Thyroid gland (tissue), 4 donors: Measurements from ENCODE around the gene TNK1. TPM values are rescaled to one million over a fixed set of nuclear protein-coding genes. Genes with fewer than 3 reads are reported as not detected.

Experiments
- DNase-seq, 2 donors: peaks; one replicate each; pipeline ENCODE4 v3.0.0-alpha.2; 2019
- H3K27ac ChIP-seq, 3 donors: fragments of 200-600 bp; sonication (generic); 1 replicate in 2 of 3; 2 replicates in 1 of 3; pipeline ENCODE4 v1.5.1; 2016 to 2019; ENCODE audit warnings: mild to moderate bottlenecking in 1 of 3, moderate library complexity in 1 of 3
- H3K27me3 ChIP-seq: fragments of 200-600 bp; sonication (generic); one replicate; pipeline ENCODE4 v1.5.1; 2019
- H3K36me3 ChIP-seq, 2 donors: fragments of 200-600 bp; sonication (generic); one replicate each; pipeline ENCODE4 v1.5.1; 2016 to 2019
- H3K4me1 ChIP-seq, 2 donors: fragments of 200-600 bp; sonication (generic); one replicate each; pipeline ENCODE4 v1.5.1; 2017 to 2019
- H3K4me3 ChIP-seq, 3 donors: fragments of 200-600 bp; sonication (generic); replicated peaks in 1 of 3; 1 replicate in 2 of 3; 2 replicates in 1 of 3; pipeline ENCODE4 v1.5.1; 2016; ENCODE audit warnings: mild to moderate bottlenecking in 1 of 3
- H3K9me3 ChIP-seq: fragments of 200-600 bp; sonication (generic); one replicate; pipeline ENCODE4 v1.5.1; 2017
- POLR2A ChIP-seq, 2 donors: fragments of 450-650 bp; IDR thresholded peaks; one replicate each; pipeline ENCODE4 v1.6.1; 2017; ENCODE audit warnings: antibody characterized with exemption in 2 of 2, mild to moderate bottlenecking in 2 of 2, moderate library complexity in 1 of 2
- WGBS, 2 donors: methylation state at CpG; one replicate each; pipeline ENCODE4 v1.1.5; 2017; 5-methylcytosine and 5-hydroxymethylcytosine counted together
- intact Hi-C: fragments of 100-400 bp; cut with DNase I; formaldehyde crosslinking; loops from one replicate; pipeline ENCODE4 v1.15.1; 2023
- total RNA-seq, 4 donors: library from RNA; depleted of rRNA; stranded (reverse); fragments of >200 nt; gene quantifications; one replicate each; pipeline ENCODE4 v1.2.3, GENCODE V29; 2016
- TF ChIP-seq, protein P1 (sequence below), 6 experiments: fragments of 200-600 bp in 3 of 6; fragments of 450-650 bp in 3 of 6; sonication (generic) in 3 of 6; IDR thresholded peaks; one replicate each; pipeline ENCODE4 v1.5.1; 2016 to 2019; ENCODE audit warnings: antibody characterized with exemption in 6 of 6, mild to moderate bottlenecking in 2 of 6, inconsistent platforms in 1 of 6, moderate library complexity in 1 of 6

TNK1 gene
- total RNA-seq, 4 donors from 2014 or later = 11.0 to 30.2 (median 15.9) TPM

DNA sequence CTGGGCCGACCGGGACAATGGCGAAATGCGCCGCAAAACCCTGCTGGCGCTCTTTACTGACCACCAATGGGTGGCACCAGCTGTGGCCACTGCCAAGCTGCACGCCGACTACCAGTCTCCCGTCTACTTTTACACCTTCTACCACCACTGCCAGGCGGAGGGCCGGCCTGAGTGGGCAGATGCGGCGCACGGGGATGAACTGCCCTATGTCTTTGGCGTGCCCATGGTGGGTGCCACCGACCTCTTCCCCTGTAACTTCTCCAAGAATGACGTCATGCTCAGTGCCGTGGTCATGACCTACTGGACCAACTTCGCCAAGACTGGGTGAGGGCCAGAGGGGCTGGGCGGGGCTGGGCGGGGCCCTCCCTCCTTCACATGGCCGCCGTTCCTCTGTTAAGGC, 34.9 kb downstream of the TNK1 start:
- TF ChIP-seq, protein P1, sequence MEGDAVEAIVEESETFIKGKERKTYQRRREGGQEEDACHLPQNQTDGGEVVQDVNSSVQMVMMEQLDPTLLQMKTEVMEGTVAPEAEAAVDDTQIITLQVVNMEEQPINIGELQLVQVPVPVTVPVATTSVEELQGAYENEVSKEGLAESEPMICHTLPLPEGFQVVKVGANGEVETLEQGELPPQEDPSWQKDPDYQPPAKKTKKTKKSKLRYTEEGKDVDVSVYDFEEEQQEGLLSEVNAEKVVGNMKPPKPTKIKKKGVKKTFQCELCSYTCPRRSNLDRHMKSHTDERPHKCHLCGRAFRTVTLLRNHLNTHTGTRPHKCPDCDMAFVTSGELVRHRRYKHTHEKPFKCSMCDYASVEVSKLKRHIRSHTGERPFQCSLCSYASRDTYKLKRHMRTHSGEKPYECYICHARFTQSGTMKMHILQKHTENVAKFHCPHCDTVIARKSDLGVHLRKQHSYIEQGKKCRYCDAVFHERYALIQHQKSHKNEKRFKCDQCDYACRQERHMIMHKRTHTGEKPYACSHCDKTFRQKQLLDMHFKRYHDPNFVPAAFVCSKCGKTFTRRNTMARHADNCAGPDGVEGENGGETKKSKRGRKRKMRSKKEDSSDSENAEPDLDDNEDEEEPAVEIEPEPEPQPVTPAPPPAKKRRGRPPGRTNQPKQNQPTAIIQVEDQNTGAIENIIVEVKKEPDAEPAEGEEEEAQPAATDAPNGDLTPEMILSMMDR (IDR thresholded peaks at IDR 0.05) = no peak
- TF ChIP-seq POLR2A (IDR thresholded peaks at IDR 0.05) = no peak
- Histone ChIP-seq H3K27ac (no peak overlapping the region), H3K27me3 (no peaks in the 10 kb centered on the region), H3K9me3 (no peaks in the 10 kb centered on the region), H3K4me1 (no peaks in the 10 kb centered on the region), H3K36me3 (no peaks in the 10 kb centered on the region), H3K4me3 (no peak overlapping the region)
- 89 to 93% methylated on average over 21 to 23 of the region's 23 CpGs for WGBS, 2 donors
- no peak for DNase-seq
- intact Hi-C loops = no loop called here

DNA sequence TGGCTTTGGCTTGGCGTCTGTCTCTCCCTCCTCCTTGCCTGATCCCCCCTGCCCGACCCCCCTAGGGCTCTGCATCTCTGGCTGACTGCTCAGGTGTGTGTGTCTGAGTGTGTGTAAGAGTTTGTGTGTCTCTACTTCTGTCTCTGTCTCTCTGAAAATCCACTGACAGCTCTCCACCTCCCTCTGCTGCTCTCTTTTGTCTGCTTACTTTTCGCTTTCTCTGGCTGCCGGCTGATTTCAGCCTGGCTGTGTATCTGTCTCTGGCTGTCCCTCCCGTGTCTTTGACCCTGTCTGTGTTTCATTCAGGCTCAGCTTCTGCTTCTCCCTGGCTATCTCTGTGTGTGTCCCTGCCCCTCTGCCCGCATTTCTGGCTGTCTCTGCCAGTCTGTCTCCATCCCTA, 35.4 kb downstream of the TNK1 start:
- Histone ChIP-seq H3K27me3 (no peaks in the 10 kb centered on the region), H3K4me1 (no peaks in the 10 kb centered on the region), H3K27ac (no peak overlapping the region), H3K9me3 (no peaks in the 10 kb centered on the region), H3K36me3 (no peaks in the 10 kb centered on the region), H3K4me3 (no peak overlapping the region)
- intact Hi-C loops = no loop called here
- TF ChIP-seq POLR2A (IDR thresholded peaks at IDR 0.05) = no peak
- TF ChIP-seq, protein P1 (IDR thresholded peaks at IDR 0.05) = no peak
- WGBS, 2 donors = 74 to 88% methylated on average over 6 of the region's 6 CpGs
- no peak for DNase-seq

DNA sequence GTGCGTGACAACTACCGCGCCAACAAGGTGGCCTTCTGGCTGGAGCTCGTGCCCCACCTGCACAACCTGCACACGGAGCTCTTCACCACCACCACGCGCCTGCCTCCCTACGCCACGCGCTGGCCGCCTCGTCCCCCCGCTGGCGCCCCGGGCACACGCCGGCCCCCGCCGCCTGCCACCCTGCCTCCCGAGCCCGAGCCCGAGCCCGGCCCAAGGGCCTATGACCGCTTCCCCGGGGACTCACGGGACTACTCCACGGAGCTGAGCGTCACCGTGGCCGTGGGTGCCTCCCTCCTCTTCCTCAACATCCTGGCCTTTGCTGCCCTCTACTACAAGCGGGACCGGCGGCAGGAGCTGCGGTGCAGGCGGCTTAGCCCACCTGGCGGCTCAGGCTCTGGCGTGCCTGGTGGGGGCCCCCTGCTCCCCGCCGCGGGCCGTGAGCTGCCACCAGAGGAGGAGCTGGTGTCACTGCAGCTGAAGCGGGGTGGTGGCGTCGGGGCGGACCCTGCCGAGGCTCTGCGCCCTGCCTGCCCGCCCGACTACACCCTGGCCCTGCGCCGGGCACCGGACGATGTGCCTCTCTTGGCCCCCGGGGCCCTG, 36.3 kb downstream of the TNK1 start:
- Histone ChIP-seq H3K27me3 (no peaks in the 10 kb centered on the region), H3K4me1 (no peaks in the 10 kb centered on the region), H3K4me3 (no peak overlapping the region), H3K36me3 (no peaks in the 10 kb centered on the region), H3K9me3 (no peaks in the 10 kb centered on the region), H3K27ac (no peak overlapping the region)
- TF ChIP-seq POLR2A (IDR thresholded peaks at IDR 0.05) = no peak
- TF ChIP-seq, protein P1 (IDR thresholded peaks at IDR 0.05) = no peak
- no peak for DNase-seq
- 95 to 96% methylated on average over 37 to 54 of the region's 54 CpGs for WGBS, 2 donors
- intact Hi-C loops = no loop called here

DNA sequence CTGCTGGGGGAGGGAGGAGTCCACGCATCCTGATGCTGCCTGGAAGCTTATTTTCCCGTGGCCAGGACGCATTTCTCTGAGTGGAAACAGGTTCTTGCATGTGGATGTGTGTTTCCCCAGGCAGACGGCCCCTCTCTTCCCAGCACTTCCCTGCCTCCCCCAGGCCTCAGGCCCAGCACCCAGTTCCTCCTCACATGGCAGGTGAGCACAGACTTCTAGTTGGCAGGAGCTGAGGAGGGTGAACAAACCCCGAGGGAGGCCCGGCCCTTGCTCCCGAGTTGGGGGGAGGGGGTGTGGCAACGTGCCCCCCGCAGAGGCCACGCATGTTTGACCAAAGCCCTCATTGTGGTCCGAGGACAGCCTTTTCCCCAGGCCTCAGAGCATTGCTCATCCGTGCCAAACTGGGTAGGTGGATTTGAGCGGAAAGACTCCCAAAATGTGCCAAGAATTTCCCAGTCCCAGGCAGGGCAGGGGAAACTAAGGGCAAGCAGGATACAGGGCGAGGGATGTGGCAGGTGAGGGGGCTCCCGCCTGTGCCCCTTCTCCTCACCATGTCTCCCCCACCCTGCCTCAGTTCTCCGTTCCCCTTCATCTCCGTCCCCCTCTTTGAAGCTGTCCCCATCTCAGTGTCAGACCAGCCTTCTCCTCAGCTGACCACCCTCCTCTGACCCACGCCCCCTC, 37.7 kb downstream of the TNK1 start:
- no peaks in the 10 kb centered on the region for H3K27me3 ChIP-seq
- no peaks in the 10 kb centered on the region for H3K4me1 ChIP-seq
- no peak overlapping the region for H3K27ac ChIP-seq
- no peak overlapping the region for H3K4me3 ChIP-seq
- TF ChIP-seq POLR2A (IDR thresholded peaks at IDR 0.05) = no peak
- TF ChIP-seq, protein P1 (IDR thresholded peaks at IDR 0.05) = no peak
- intact Hi-C loops = no loop called here
- 66 to 68% methylated on average over 16 to 18 of the region's 18 CpGs for WGBS, 2 donors
- H3K36me3 ChIP-seq = no peaks in the 10 kb centered on the region
- H3K9me3 ChIP-seq = no peaks in the 10 kb centered on the region
- DNase-seq = no peak
